GM12801 (cell line): ENCODE data around the gene FUOM.

Experiments
- TF ChIP-seq, protein P1 (sequence below): IDR thresholded peaks from one replicate; pipeline ENCODE4 v1.5.1; 2011; ENCODE audit warnings: control low read depth; ENCODE audit not compliant: insufficient read length; ENCODE audit errors: extremely low read depth

Gene FUOM

DNA sequence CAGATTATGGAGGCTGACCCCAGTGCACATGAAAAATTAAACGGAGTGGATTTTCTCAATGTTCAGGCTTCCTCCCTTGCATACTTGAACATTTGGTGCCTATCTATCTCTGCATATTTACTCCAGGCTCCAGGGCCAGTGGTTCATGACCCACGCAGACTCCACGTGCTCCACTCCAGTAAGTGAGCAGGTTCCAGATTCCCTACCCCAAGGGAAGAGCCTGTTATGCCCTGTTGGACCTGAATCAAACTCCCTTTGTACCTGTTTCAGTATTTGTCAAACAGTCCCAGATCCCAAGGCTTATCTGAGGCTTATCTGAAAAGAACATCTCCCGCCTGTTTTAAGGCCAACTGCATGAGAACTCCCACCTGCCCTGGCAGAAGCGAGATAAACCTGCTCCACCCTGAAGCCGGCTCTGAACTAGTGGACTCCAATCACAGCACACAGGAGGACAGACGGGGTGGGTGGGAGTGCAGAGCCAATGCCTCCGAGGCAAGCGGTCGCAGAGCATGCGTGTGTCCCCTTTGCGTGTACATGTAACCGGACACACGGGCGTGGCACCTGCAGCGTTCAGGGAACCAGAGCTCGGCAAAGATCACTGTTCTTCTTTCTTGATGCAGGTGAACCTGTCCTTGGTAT, 2.3 kb upstream of the FUOM start:
- TF ChIP-seq, protein P1, sequence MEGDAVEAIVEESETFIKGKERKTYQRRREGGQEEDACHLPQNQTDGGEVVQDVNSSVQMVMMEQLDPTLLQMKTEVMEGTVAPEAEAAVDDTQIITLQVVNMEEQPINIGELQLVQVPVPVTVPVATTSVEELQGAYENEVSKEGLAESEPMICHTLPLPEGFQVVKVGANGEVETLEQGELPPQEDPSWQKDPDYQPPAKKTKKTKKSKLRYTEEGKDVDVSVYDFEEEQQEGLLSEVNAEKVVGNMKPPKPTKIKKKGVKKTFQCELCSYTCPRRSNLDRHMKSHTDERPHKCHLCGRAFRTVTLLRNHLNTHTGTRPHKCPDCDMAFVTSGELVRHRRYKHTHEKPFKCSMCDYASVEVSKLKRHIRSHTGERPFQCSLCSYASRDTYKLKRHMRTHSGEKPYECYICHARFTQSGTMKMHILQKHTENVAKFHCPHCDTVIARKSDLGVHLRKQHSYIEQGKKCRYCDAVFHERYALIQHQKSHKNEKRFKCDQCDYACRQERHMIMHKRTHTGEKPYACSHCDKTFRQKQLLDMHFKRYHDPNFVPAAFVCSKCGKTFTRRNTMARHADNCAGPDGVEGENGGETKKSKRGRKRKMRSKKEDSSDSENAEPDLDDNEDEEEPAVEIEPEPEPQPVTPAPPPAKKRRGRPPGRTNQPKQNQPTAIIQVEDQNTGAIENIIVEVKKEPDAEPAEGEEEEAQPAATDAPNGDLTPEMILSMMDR, result no peak

DNA sequence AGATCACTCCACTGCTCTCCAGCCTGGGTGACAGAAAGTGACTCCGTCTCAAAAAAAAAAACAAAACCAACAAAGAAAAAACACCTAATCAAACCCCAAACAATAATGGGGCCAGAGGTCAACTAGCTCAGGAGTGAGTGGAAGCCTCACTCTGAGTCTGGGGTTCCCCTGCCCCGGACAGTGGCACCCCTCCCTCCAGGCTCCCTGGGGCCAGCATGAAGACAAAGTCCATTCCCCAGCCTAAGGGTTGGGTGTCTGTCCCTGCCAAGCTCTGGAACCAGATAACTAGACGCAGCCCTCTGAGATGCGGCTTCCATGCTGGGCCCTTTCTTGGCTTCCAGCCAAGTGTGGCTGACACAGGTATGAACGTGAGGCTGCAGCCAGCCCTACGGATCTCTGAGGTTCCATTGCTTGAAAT, 1.7 kb upstream of the FUOM start:
- TF ChIP-seq, protein P1, result no peak

DNA sequence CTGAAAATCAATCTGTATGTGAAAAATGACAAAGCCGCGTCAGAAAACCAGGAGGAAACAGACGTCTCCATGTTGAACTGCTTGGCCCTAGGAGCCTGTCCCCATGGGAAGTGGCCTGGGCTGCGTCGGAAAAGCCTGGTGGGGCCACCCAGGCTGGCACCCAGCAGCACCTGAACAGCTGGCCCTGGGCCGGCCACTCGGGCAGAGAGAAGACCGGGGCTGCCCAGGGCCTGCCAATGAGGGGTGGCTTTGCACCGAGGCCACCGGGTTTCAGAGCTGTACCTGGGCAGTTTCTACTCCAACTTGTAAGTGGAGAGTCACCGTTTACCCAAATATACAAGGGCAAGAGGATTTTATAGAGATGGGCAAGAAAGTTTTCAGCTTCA, 1.1 kb upstream of the FUOM start:
- TF ChIP-seq, protein P1, result no peak

DNA sequence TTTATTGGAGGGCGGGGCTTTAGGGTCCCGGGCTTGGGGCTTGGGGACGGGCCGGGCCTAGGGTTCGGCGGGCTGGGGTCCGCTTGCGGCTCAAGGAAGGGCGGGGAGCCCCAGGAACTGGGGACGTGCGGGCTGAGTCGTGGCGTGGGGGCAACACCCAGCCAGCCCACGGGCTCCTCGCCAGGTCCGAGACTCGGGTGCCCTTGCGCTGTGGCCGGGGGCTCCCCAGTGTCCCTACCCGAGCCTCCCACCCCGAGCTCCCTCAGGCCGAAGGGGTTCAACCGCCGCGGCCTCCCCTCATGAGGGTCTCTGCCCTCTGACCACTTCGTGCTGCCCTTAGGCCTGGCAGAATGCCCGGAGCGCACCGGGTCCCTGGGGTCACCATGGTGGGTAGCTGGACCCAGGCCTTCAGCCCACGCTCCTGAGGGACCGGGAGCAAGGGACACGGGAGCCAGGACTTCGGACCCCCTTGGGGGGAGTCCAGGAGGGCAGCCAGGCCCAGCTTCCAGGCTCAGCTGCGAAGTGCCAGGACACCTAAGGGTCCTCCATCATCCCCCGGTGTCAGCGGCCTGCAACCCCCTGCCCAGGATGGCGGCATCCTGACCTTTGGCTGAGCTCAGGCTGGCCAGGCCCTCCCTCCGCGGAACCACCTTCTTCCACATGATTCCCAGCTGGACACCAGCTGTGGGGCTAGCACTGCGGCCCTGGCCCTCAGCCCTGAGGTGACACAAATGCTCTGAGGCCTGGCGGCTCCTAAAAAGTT, 524 bp upstream of the FUOM start:
- TF ChIP-seq, protein P1, result no peak

DNA sequence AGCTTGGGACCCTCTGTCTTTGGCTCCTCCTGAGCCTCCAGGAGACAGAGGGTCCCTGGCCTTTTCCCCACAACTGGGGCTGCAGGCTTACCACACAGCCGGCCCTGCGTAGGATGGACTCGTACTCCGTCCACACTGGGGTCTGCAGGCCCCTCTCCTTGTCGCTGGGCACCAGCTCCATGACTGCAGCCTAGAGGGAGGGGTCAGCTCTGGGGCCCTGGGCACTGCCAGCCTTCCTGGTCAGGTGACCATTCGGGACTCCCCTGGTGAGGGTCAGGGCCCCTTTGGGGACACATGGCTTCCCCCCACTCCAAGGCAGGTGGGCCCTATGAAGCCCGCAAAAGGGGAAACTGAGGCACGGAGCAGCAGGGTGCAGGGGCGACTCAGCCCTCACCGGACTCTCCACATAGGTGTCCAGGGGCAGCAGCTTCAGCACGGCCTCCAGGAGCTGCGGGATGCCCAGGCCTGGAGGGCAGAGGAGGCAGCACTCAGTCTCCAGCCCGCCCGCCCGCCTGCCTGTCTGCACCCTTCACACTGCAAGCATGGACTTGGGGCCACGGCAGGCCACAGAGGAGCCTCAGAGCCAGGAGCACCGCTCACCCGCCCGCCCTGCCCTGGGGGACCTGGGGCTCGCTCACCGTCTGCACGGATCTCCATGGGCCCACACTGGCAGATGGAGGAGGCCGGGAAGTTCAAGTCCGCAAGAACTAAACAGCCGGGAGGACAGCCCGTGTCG, 1.1 kb downstream of the FUOM start:
- TF ChIP-seq, protein P1, result no peak

DNA sequence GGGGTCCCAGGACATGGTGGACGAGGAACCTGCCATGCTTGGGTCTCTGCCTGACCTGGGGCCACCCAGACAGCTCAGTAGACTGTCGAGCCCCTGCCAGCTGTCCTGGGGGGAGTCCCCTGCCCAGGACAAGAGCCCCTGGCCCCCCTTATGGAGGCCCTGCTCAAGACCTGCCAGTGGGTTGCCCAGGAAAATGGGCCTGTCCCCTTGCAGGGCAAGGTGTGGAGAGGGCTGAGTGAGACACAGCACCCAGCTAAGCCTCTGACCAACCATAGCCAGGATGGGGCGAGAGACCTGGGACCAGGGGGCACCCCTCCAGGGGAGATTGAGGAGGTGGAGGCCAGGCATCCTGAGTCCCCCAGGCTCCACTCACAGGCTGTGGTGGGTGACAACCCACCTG, 1.8 kb downstream of the FUOM start:
- TF ChIP-seq, protein P1, result no peak

DNA sequence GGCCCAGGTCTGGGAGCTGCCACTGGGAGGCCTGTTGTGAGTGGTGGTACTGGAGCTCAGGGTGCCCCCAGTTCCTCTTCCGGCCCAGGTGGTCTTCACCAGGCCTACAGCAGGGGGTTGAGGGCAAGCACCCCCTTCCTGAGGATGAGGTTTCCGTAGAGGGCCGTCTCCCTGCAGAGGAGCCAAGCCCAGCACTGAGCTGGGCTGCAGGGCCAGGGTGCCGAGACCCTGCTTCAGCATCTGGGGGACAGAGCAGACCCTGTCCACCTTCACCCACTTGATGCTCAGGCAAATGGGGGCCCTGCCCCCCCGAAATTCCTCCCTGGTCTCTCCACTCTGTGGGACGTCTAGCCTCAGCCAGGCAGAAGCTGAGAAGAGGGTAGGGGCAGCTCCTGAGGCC, 2.6 kb downstream of the FUOM start:
- TF ChIP-seq, protein P1, result no peak
